Natural killer cell (primary cell): Measurements from ENCODE around the gene C1QTNF4. TPM values are rescaled to one million over a fixed set of nuclear protein-coding genes. Genes with fewer than 3 reads are reported as not detected.

Experiments used
- ATAC-seq, 3 donors: fragments of 150-1000 bp in 2 of 3; fragments of 200-7000 bp in 1 of 3; cut with Tn5 transposase; 1 replicate in 1 of 3; 2 replicates in 2 of 3; pipeline ENCODE4 v1.10.0; 2021; ENCODE audit warnings: mild to moderate bottlenecking in 2 of 3, moderate library complexity in 2 of 3
- DNase-seq, 2 donors: peaks; one replicate each; pipeline versions ENCODE4 v3.0.0 to v3.0.0-alpha.2; 2013 to 2021; ENCODE audit warnings: mixed read lengths in 1 of 2
- H3K27ac ChIP-seq: one replicate; pipeline ENCODE4 v1.5.1; 2013; ENCODE audit warnings: mild to moderate bottlenecking, low read length
- H3K27me3 ChIP-seq: one replicate; pipeline ENCODE4 v1.6.1; 2013; ENCODE audit warnings: low read length; ENCODE audit not compliant: control insufficient read depth, insufficient read depth
- H3K36me3 ChIP-seq: one replicate; pipeline ENCODE4 v1.6.1; 2013; ENCODE audit warnings: low read length; ENCODE audit not compliant: control insufficient read depth, insufficient read depth
- H3K4me1 ChIP-seq: one replicate; pipeline ENCODE4 v1.6.1; 2013; ENCODE audit warnings: low read length; ENCODE audit not compliant: control insufficient read depth, insufficient read depth
- H3K4me3 ChIP-seq: one replicate; pipeline ENCODE4 v1.5.1; 2013; ENCODE audit warnings: low read length
- H3K9me3 ChIP-seq: one replicate; pipeline ENCODE4 v1.6.1; 2013; ENCODE audit warnings: low read length; ENCODE audit not compliant: control insufficient read depth, insufficient read depth
- H3K27ac Mint-ChIP-seq, 2 donors: one replicate each; pipeline ENCODE4 v1.8.0; 2022; ENCODE audit warnings: mild to moderate bottlenecking in 2 of 2, mixed read lengths in 2 of 2, moderate library complexity in 1 of 2
- H3K27me3 Mint-ChIP-seq, 2 donors: one replicate each; pipeline ENCODE4 v1.8.0; 2022; ENCODE audit warnings: low read depth in 2 of 2, mixed read lengths in 2 of 2
- H3K36me3 Mint-ChIP-seq: one replicate; pipeline ENCODE4 v1.8.0; 2022; ENCODE audit warnings: mixed read lengths
- H3K4me1 Mint-ChIP-seq, 2 donors: one replicate each; pipeline ENCODE4 v1.8.0; 2022; ENCODE audit warnings: mixed read lengths in 2 of 2
- H3K4me3 Mint-ChIP-seq: one replicate; pipeline ENCODE4 v1.8.0; 2022; ENCODE audit warnings: mild to moderate bottlenecking, moderate library complexity, mixed read lengths
- H3K9me3 Mint-ChIP-seq, 2 donors: one replicate each; pipeline ENCODE4 v1.8.0; 2022; ENCODE audit warnings: mixed read lengths in 2 of 2
- WGBS: methylation state at CpG from one replicate; pipeline ENCODE4 v1.1.7; 2013; ENCODE audit warnings: missing lambda C conversion rate; ENCODE audit not compliant: insufficient coverage; 5-methylcytosine and 5-hydroxymethylcytosine counted together
- intact Hi-C: fragments of 100-400 bp; cut with micrococcal nuclease; formaldehyde crosslinking; loops from one replicate; pipeline ENCODE4 v1.14.2; 2022
- total RNA-seq, 4 donors: library from RNA; stranded (reverse); fragments of 120-200 nt in 1 of 4; gene quantifications; one replicate each; pipeline versions ENCODE4 v1.2.3 to v1.2.4, GENCODE V29; 2013 to 2022
- TF ChIP-seq, protein P1 (sequence below): fragments of 200-600 bp; IDR thresholded peaks from one replicate; pipeline ENCODE4 v1.8.0; 2022; ENCODE audit warnings: antibody characterized with exemption

Gene C1QTNF4
- total RNA-seq, 3 donors from 2014 or later (not counting 1 experiment from before 2014, with no cell fraction given): 0.78 to 2.0 (median 1.3) TPM

DNA sequence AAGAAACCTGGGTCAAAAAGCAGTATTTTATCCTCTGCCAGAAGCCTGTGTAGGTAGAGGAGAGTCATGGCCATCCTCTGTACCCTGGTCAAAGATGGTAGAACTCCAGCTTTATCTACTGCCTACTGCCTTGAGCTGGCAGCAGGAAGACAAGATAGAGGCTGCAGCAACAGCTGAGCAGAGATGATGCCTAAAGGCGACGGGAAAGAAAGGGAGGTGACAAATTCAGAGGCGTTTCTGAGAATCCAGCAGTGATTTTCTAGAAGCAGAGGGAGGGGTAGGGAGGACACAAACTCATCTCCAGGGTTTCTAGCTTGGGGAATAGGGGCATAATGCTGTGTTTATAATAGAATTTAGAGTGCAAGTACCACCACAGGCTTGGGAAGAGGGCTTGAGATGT lies 15.5 kb upstream of the C1QTNF4 start:
- H3K27ac ChIP-seq: no peak overlapping the region
- H3K36me3 ChIP-seq: no peaks in the 10 kb centered on the region
- Mint-ChIP-seq H3K36me3 (peaks cover 5% of the 10 kb centered on the region), H3K9me3 (no peaks in the 10 kb centered on the region), H3K4me1 (peaks cover 0 to 5% of the 10 kb centered on the region in 2 donors), H3K4me3 (no peak overlapping the region), H3K27me3 (peaks cover 0 to 15% of the 10 kb centered on the region in 2 donors), H3K27ac (no peak overlapping the region)
- H3K27me3 ChIP-seq: no peaks in the 10 kb centered on the region
- 50% methylated on average over 3 of the region's 3 CpGs for WGBS
- DNase-seq (no peak), ATAC-seq (no peak)
- H3K9me3 ChIP-seq: no peaks in the 10 kb centered on the region
- H3K4me3 ChIP-seq: no peak overlapping the region
- H3K4me1 ChIP-seq: peaks cover 6% of the 10 kb centered on the region
- intact Hi-C loops: no loop called here
- TF ChIP-seq, protein P1, sequence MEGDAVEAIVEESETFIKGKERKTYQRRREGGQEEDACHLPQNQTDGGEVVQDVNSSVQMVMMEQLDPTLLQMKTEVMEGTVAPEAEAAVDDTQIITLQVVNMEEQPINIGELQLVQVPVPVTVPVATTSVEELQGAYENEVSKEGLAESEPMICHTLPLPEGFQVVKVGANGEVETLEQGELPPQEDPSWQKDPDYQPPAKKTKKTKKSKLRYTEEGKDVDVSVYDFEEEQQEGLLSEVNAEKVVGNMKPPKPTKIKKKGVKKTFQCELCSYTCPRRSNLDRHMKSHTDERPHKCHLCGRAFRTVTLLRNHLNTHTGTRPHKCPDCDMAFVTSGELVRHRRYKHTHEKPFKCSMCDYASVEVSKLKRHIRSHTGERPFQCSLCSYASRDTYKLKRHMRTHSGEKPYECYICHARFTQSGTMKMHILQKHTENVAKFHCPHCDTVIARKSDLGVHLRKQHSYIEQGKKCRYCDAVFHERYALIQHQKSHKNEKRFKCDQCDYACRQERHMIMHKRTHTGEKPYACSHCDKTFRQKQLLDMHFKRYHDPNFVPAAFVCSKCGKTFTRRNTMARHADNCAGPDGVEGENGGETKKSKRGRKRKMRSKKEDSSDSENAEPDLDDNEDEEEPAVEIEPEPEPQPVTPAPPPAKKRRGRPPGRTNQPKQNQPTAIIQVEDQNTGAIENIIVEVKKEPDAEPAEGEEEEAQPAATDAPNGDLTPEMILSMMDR: no peak

DNA sequence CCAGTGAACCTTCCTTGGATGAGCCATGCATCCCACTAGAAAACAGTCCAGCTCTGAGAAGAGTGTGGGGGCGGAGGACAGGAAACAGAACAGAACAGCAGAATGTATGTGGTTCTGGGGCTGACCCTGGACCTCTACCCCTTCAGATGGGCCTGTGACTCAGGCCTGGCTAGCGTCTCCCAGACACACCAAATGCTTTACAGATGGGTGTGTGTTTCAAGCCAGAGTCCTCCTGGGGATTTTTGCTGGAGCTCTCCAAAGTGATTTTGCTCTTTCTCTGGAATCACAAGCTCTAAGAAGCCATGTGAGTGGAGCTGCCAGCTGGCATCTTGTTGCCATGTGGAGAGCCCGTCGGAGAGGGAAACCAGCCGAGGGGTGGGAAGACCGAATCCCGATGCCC lies 13.2 kb upstream of the C1QTNF4 start:
- no peak for DNase-seq

DNA sequence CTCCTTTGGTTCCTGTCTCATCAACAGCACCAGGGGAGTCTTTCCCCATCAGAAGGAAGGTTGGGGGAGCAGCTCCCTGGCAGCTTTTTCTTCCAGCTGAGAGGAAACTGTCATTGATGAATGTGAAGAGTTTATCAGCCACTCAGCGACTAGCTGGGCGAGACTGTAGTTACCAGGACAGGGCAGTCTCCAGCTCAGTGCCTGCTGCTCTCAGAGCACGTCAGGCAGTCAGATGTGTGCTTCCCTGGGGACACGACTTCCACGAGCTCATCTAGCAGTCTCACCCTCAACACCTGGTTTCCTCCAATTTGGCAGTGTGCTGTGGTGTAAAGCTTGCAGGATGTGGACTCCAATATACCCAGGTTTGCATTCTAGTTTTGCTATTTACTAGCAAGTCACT lies 12.5 kb upstream of the C1QTNF4 start:
- H3K9me3 ChIP-seq: no peaks in the 10 kb centered on the region
- H3K27me3 Mint-ChIP-seq: peaks cover 0 to 15% of the 10 kb centered on the region in 2 donors
- H3K4me3 ChIP-seq: no peak overlapping the region
- no peaks in the 10 kb centered on the region for H3K27me3 ChIP-seq
- DNase-seq (no peak), ATAC-seq (no peak)
- TF ChIP-seq, protein P1: no peak
- peaks cover 4% of the 10 kb centered on the region for H3K4me1 ChIP-seq
- no peaks in the 10 kb centered on the region for H3K36me3 ChIP-seq
- no peaks in the 10 kb centered on the region for H3K9me3 Mint-ChIP-seq
- no peak overlapping the region for H3K27ac Mint-ChIP-seq
- WGBS: 52% methylated on average over 5 of the region's 5 CpGs
- peaks cover 5% of the 10 kb centered on the region for H3K36me3 Mint-ChIP-seq
- peaks cover 0 to 5% of the 10 kb centered on the region in 2 donors for H3K4me1 Mint-ChIP-seq
- no peak overlapping the region for H3K27ac ChIP-seq
- intact Hi-C loops: no loop called here
- H3K4me3 Mint-ChIP-seq: no peak overlapping the region

More for the DNA sequence above, 13.2 kb upstream of the C1QTNF4 start:
- TF ChIP-seq, protein P1: no peak
- H3K27me3 Mint-ChIP-seq: peaks cover 0 to 15% of the 10 kb centered on the region in 2 donors
- no peaks in the 10 kb centered on the region for H3K9me3 Mint-ChIP-seq
- no peaks in the 10 kb centered on the region for H3K9me3 ChIP-seq
- peaks cover 5% of the 10 kb centered on the region for H3K36me3 Mint-ChIP-seq
- peaks cover 6% of the 10 kb centered on the region for H3K4me1 ChIP-seq
- no peak for ATAC-seq
- H3K4me3 Mint-ChIP-seq: no peak overlapping the region
- peaks cover 0 to 5% of the 10 kb centered on the region in 2 donors for H3K4me1 Mint-ChIP-seq
- no peak overlapping the region for H3K27ac Mint-ChIP-seq
- WGBS: 96% methylated on average over 7 of the region's 7 CpGs
- intact Hi-C loops: no loop called here
- no peak overlapping the region for H3K27ac ChIP-seq
- H3K36me3 ChIP-seq: no peaks in the 10 kb centered on the region
- no peak overlapping the region for H3K4me3 ChIP-seq
- H3K27me3 ChIP-seq: no peaks in the 10 kb centered on the region

DNA sequence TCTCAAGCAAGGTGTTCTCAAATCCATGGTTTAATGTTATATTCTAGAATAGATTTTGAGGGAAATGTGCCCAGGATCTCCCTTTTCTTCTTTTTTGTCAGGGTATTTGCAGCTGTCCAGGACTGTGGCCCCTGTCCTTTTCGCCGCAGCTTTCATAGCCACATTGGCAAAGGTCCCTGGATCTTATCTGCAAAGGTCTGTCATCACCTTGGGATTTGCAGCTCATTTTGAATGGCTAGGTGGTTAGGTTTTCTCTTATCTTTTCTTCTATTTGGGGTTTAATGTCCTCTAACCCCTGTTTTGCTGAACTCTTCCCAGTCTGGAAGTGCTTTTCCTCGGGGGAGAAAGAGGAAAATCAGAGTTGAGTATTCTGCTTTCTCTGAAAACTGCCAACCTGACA lies 11.7 kb upstream of the C1QTNF4 start:
- H3K36me3 ChIP-seq: no peaks in the 10 kb centered on the region
- H3K27ac ChIP-seq: no peak overlapping the region
- no peaks in the 10 kb centered on the region for H3K9me3 Mint-ChIP-seq
- no peak overlapping the region for H3K4me3 ChIP-seq
- H3K4me1 ChIP-seq: no peaks in the 10 kb centered on the region
- no peaks in the 10 kb centered on the region for H3K27me3 ChIP-seq
- ATAC-seq: no peak
- peaks cover 5% of the 10 kb centered on the region for H3K36me3 Mint-ChIP-seq
- intact Hi-C loops: no loop called here
- TF ChIP-seq, protein P1: no peak
- H3K4me1 Mint-ChIP-seq: peaks cover 0 to 5% of the 10 kb centered on the region in 2 donors
- no peak overlapping the region for H3K4me3 Mint-ChIP-seq
- 96% methylated on average over 3 of the region's 3 CpGs for WGBS
- no peak for DNase-seq
- H3K9me3 ChIP-seq: no peaks in the 10 kb centered on the region
- H3K27ac Mint-ChIP-seq: no peak overlapping the region
- H3K27me3 Mint-ChIP-seq: peaks cover 0 to 15% of the 10 kb centered on the region in 2 donors
